Measurements from ENCODE around the gene GRIPAP1.
A peak's percentile ranks its signal among the peaks of the same experiment; 100 is the strongest.

Gene GRIPAP1

GRCh38 chrX:48958635-48959094 lies 43.4 kb downstream of the GRIPAP1 start:
- no peak for DNase-seq (ENCODE audit: low read depth in 2 of 2)

GRCh38 chrX:48957827-48958634 lies 44.0 kb downstream of the GRIPAP1 start:
- DNase-seq (ENCODE audit: low read depth in 2 of 2): peak; percentile 80 to 91

- peak; percentile 54 to 61 for DNase-seq (ENCODE audit: low read depth in 2 of 2)
Measured at GRCh38 chrX:48957477-48957826, 44.6 kb downstream of the GRIPAP1 start, which contains the start of gene OTUD5. Gene OTUD5 (minus strand): TSS chrX:48957607. CDS start chrX:48957570, 37 bp downstream.

DNA sequence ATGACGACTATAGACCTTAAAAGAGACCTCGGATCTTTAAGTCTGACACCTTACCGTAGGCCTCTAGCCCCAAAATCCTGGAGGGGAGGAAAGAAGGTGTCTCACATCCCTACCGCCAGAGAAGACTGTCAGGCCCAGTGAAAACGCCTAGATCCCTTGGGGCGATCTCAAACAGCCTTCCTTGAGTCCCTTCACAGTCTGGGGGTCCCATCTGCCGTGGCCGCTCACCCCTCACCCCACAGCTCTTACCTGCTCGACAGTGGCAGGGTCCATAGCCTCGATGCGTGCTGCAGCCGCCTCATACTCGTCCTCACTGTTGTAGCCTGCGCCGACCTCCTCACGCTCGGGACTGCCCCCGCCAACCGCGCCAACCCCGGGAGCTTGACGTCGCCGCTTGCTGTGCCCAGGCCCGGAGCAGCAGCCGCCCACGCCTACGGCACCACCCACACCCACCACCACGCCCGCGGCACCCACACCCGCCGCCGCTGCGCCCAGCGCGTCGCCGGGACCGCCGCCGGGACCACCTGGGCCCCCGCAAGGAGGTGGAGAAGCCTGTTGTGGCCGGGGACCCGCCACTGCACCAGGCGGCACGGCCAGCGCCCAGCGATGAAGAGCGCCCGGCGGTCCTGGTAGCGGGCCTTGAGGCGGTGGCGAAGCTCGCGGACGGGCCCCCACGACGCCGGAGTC lies 45.2 kb downstream of the GRIPAP1 start:
- peak in 1 of 2 donors; percentile 50 for DNase-seq (ENCODE audit: low read depth in 2 of 2)

- no peak for DNase-seq (ENCODE audit: low read depth in 2 of 2)
Measured at GRCh38 chrX:48948589-48948988, 53.5 kb downstream of the GRIPAP1 start.

GRCh38 chrX:48945517-48946348 lies 56.3 kb downstream of the GRIPAP1 start:
- no peak for DNase-seq (ENCODE audit: low read depth in 2 of 2)

DNA sequence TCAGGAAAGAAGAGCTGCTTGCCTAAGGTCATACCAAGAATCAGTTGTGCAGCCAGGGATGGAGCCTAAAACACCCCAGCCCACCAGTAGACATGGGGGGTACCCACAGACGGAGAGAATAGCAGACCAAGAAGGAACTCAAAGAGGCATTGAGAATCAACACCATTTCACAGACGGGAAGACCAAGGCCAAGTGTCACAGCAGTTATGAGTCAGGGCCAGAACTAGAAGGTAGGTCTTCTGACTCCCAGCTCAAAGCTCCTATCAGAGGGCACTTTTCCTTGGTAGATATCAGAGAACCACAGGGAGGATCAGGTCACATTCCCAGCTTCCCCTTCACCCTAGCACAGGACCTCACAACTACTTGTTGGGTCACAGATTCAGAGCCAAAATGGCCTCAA lies 59.2 kb downstream of the GRIPAP1 start:
- DNase-seq (ENCODE audit: low read depth in 2 of 2): no peak

GRCh38 chrX:48940404-48940955 lies 61.6 kb downstream of the GRIPAP1 start:
- no peak for DNase-seq (ENCODE audit: low read depth in 2 of 2)

DNA sequence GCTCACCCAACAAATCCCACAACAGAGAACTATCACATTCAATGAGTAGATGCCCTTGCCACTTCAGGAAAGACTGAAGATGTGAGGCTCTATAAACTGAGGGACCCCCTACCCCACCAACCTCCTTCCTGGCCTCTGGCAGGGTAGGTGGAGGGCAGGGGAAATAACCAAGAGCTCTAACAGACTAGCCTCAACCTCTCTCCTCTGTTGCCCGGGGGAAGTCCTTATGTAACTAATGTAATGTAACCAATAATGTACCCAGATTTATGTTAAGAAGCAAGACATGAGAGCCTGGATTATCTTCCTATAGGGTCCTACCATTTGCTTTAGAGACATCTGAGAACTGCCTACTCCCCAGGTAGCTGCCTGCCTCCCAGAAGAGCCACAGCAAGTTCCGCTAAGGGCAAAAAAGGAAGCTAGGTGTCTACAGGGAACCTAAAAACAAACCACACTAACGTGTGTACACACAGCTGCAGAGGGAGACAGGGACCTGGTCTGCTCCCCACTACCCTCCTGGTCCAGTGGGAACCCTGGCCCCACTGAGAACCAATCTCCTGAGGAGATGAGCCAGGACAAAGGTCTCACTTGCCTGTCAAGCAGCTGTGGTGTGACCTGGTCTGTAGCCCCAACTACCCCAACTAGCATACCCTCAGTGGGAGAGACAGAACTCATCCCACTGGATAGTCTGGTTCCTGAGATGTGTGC lies 62.4 kb downstream of the GRIPAP1 start:
- DNase-seq (ENCODE audit: low read depth in 2 of 2): no peak

DNA sequence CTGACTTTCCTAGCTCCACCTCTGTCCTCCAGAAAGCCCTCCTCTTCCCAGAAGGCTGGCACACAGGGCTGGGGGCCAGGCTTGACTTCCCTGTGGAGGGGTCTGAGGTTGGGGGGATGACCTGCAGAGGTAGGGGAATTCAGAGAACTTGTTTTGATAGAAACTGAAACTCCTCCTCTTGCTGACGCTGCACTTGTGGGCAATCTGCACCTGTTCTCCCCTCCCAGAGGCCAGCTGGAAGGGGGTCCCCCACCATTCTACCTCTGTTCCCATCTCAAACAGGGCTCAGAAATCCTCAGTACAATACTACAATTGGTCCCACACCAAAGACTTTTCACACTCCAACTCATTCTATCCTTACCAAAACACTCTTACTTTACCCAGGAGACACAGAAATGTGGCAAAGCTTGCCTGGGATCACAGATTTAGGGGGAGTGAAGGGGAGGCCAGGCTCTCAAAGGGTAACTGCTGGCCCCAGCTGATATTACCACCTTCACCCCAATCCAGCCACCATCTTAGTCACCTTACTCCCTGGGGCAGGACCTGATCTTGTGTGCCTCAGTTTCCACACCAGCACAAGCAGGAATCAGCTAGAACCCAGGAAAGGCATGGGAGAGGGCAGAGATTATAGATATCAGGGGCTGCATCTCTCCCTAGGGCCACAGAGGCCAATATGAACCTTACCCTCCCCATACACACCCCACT lies 63.2 kb downstream of the GRIPAP1 start:
- no peak for DNase-seq (ENCODE audit: low read depth in 2 of 2)

DNA sequence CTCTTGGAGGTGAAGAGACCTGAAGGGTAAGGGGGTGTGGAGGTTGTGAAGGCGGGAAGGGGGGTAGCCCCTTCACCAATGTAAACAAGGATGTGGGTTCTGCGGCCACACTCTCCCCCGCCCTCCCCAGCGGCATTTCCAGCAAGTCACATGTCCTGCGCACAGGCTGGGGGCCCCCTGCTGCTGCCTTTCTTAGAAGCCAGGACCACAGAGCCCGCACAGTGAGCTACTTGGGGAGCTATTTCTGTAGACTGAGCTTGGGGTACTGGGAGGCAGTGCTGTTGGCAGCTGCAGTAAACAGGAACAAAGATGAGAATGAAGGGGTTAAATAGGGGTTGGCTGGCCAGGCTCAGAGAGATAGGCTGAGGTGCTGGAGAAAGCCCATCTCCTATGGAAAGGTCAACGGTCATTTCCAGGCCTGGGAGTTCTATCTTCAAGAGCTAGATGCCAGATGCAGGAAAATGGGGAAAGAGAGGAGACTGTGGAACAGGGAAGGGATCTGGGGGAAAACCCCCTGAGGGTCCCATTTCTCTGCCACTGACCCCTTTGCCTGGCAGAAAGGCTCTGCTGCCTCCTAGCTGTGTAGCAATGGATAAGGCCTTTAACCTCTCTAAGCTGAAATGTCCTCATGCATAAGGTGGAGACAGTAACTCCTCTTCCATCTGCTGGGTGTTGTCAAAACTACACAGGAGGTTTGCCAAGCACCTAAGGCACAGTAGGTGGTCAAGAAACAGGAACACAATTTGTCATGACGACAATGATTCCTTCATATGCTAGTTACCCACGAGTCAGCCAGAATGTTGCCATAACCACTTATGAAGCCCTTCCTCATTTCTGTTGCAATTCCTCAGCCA lies 64.8 kb downstream of the GRIPAP1 start:
- peak; percentile 80 to 83 for DNase-seq (ENCODE audit: low read depth in 2 of 2)

DNA sequence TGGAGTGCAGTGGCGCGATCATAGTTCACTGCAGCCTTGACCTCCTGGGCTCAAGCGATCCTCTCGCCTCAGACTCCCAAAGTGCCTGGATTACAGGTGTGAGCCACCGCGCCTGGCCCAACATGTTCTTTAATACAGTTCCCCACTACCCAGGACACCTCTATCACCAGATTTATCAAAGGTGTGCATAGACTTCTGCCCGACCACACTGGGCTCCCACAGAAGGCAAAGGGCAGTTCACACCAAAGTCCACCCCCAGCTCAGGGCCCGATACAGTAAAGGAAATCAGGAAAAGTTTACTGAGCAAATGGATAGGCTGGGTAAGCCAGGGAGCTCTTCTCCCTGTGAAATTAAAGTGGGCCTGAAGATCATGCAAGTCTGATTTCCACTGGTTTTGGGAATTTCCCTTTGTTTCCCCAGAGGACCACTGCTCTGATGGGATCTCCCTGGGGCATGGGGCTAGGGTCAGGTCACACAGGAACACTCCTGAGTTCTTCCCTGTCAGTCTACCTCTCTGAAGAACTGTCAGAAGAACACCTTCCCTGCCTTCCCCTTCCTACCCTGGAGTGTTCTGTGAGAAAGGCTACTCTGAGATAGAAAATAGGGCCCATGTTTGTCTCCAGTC lies 65.5 kb downstream of the GRIPAP1 start:
- no peak for DNase-seq (ENCODE audit: low read depth in 2 of 2)

- DNase-seq (ENCODE audit: low read depth in 2 of 2): no peak
Measured at GRCh38 chrX:48935301-48935670, 66.8 kb downstream of the GRIPAP1 start.

GRCh38 chrX:48934581-48935300 lies 67.3 kb downstream of the GRIPAP1 start:
- no peak for DNase-seq (ENCODE audit: low read depth in 2 of 2)

GRCh38 chrX:48933757-48934156 lies 68.3 kb downstream of the GRIPAP1 start:
- no peak for DNase-seq (ENCODE audit: low read depth in 2 of 2)

GRCh38 chrX:48927736-48928382 lies 74.2 kb downstream of the GRIPAP1 start:
- DNase-seq (ENCODE audit: low read depth in 2 of 2): no peak

GRCh38 chrX:48927123-48927522 lies 74.9 kb downstream of the GRIPAP1 start:
- DNase-seq (ENCODE audit: low read depth in 2 of 2): no peak

DNA sequence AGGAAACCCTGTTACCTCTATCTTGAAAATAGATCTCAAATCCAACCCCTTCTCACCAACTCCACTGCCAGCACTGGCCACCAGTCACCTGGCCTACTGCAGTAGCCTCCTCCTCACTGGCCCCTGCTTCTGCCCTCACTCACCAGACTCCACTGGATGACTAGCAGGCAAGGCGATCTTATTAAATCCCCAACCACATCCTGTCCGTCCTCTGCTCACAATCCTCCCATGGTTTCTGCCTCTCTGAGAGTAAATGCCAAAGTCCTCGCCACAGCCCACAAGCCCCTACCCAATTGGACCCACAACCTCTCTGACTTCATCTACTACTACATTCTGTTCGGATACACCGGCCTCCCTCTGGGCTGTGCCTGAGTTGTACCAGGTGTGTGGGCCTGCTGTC lies 77.8 kb downstream of the GRIPAP1 start:
- no peak for DNase-seq (ENCODE audit: low read depth in 2 of 2)

Measured in activated CD8-positive, alpha-beta memory T cell treated with anti-CD3 and anti-CD28 coated beads for 4 hours (primary cell).